Lung microvascular endothelial cell (primary cell): Measurements from ENCODE around the gene STAT5A. TPM values are rescaled to one million over a fixed set of nuclear protein-coding genes. Genes with fewer than 3 reads are reported as not detected.
"Not testable (repeated sequence)": the region's sequence is repeated elsewhere in the genome, so short reads cannot be mapped to it uniquely, and the experiment has no call there.

Experiments
- DNase-seq, 2 donors: peaks; one replicate each; pipeline versions ENCODE4 v3.0.0 to v3.0.0-alpha.2; 2010; ENCODE audit warnings: low read depth in 2 of 2
- total RNA-seq: library from RNA; depleted of rRNA; stranded (reverse); fragments of >200 nt; gene quantifications from 2 replicates; pipeline ENCODE4 v1.2.1, GENCODE V29; 2014

STAT5A gene
- total RNA-seq, 1 donor from 2014 or later = 44.2 TPM

DNA sequence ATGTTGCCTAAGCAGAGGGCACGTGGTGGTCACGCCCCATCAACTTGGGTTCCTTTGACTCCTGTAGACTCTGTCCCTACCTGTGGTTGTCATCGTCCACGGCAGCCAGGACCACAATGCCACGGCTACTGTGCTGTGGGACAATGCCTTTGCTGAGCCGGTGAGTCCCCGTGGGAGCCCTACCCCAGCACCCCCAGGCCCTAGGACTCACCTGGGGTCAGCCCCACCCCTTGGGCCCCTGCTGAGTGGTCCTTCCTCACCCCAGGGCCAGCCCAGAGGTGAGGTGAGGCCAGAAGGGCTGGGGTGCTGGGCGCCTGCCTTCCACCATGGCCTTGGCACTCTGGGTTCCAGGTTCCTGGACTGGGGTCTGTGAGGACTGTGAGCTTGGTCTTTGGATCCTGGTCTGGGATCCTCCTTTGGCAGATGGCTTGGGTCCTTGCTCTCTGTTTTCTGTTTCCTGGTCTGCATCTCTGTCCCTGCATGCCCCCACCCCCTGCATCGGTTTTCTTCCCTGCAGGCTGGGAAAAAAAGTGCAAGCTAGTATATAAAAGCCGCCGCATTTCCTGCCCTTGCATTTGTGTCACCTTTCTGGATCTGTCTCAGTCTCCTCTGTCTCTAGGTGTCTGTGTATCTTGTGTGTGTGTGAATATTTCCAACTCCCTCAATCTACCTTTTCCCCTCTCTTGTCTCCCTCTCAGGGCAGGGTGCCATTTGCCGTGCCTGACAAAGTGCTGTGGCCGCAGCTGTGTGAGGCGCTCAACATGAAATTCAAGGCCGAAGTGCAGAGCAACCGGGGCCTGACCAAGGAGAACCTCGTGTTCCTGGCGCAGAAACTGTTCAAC is 17.5 kb downstream of the STAT5A start:
- no peak for DNase-seq

DNA sequence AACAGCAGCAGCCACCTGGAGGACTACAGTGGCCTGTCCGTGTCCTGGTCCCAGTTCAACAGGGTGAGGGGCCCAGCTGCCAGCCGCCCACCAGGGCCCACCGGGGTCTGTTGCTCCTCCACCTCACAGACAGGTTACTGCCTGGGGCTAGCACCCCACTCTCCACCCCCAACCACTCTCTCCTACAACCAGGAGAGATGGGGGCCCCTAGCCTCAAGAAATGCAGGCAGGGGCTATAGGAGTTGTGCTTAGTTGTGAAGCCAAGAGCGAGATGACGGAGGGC is 18.0 kb downstream of the STAT5A start:
- no peak for DNase-seq

DNA sequence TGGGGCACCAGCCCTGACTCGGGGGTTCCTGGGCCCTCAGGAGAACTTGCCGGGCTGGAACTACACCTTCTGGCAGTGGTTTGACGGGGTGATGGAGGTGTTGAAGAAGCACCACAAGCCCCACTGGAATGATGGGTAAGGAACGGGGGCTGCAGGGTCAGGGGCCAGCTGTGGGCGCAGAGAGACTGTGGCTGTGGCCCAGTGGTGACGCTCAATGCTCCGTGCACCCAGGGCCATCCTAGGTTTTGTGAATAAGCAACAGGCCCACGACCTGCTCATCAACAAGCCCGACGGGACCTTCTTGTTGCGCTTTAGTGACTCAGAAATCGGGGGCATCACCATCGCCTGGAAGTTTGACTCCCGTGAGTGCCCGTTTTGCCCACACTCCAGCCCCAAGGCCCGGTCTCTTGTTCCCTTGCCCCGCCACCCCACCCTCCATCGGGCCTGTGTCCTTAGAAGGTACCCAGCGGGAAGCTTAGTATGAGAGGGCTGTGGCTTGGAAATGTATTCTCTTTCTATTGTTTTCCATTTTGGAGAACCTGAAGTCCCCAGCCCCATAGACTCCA is 19.1 kb downstream of the STAT5A start:
- DNase-seq = no peak

DNA sequence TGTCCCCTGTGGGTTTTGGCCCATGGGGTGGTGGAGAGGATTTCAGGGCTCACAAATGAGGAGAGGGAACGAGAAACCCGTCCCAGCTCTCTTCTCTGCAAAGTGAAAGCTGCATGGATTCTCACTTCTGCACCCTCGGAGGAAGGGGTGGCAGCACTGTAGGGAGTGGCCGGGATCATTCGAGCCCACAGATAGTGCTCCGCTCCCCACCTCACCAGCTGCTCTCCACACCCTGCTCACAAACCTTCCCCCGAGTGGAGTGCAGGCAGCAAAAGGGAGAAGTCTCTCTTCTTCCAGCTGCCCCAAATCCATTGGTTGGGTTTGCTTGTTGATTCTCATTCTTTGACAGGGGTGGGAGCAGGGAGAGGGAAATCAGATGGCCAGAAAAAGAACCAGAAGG is 20.1 kb downstream of the STAT5A start:
- no peak for DNase-seq

DNA sequence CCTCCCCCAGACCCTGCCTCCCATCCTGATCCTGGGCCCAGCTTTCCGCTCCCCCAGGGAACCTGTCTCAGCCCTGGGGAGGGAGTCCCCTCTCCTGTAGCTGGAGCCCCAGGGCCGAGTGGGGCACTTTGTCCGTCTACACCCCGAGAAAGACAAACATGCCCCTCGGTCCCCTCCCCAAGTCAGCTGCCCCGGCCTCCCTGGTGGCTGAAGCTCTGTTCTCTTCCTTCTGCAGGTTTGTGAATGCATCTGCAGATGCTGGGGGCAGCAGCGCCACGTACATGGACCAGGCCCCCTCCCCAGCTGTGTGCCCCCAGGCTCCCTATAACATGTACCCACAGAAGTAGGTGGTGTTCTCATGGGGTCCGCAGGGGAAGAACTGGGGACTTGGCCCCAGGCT is 20.8 kb downstream of the STAT5A start:
- DNase-seq = no peak

DNA sequence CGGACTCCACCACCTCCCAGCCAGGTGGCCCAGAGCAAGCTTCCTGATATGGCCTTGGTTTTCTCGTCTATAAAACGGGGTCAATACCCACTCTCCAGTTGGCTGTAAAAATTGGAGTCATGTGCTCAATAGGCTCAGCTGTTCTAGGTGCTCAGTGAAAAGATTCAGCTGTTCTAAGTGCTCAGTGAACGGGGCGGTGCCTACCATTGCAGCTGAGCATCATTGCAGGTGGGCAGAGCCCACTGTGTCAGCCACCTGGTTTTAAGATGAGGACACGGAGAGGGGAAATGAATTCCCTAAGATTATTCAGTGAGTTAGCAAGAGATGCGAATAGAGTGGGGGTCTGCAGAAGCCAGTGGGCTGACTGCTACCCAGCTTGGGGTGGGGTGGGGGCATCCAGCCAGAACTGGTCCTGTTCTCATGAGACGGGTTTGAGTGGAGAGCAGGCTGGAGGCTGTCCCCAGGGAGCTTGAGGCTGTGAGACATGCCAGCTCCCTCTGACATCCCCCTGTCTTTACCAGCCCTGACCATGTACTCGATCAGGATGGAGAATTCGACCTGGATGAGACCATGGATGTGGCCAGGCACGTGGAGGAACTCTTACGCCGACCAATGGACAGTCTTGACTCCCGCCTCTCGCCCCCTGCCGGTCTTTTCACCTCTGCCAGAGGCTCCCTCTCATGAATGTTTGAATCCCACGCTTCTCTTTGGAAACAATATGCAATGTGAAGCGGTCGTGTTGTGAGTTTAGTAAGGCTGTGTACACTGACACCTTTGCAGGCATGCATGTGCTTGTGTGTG is 21.9 kb downstream of the STAT5A start:
- DNase-seq = no peak

DNA sequence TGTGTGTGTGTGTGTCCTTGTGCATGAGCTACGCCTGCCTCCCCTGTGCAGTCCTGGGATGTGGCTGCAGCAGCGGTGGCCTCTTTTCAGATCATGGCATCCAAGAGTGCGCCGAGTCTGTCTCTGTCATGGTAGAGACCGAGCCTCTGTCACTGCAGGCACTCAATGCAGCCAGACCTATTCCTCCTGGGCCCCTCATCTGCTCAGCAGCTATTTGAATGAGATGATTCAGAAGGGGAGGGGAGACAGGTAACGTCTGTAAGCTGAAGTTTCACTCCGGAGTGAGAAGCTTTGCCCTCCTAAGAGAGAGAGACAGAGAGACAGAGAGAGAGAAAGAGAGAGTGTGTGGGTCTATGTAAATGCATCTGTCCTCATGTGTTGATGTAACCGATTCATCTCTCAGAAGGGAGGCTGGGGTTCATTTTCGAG is 22.5 kb downstream of the STAT5A start:
- no peak for DNase-seq

DNA sequence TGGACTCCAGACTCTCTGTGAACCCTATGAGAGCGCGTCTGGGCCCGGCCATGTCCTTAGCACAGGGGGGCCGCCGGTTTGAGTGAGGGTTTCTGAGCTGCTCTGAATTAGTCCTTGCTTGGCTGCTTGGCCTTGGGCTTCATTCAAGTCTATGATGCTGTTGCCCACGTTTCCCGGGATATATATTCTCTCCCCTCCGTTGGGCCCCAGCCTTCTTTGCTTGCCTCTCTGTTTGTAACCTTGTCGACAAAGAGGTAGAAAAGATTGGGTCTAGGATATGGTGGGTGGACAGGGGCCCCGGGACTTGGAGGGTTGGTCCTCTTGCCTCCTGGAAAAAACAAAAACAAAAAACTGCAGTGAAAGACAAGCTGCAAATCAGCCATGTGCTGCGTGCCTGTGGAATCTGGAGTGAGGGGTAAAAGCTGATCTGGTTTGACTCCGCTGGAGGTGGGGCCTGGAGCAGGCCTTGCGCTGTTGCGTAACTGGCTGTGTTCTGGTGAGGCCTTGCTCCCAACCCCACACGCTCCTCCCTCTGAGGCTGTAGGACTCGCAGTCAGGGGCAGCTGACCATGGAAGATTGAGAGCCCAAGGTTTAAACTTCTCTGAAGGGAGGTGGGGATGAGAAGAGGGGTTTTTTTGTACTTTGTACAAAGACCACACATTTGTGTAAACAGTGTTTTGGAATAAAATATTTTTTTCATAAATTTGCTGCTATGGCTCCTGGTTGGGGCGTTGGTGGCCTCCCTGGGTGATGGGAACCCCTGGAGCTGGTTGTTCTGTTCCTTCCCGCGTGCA is 23.1 kb downstream of the STAT5A start:
- DNase-seq = no peak

DNA sequence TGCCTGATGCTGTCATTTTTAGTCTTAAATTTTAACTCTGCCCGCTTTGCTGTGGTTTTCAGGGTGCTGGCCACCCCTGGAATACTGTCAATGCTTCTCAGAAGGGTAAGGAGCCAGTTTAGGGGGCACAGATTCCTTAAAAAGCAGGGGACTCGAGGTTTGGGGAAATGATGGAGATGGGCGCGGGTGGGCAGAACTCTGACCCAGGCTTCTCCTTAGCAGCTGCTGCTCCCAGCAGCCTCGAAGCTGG is 23.7 kb downstream of the STAT5A start:
- no peak for DNase-seq

DNA sequence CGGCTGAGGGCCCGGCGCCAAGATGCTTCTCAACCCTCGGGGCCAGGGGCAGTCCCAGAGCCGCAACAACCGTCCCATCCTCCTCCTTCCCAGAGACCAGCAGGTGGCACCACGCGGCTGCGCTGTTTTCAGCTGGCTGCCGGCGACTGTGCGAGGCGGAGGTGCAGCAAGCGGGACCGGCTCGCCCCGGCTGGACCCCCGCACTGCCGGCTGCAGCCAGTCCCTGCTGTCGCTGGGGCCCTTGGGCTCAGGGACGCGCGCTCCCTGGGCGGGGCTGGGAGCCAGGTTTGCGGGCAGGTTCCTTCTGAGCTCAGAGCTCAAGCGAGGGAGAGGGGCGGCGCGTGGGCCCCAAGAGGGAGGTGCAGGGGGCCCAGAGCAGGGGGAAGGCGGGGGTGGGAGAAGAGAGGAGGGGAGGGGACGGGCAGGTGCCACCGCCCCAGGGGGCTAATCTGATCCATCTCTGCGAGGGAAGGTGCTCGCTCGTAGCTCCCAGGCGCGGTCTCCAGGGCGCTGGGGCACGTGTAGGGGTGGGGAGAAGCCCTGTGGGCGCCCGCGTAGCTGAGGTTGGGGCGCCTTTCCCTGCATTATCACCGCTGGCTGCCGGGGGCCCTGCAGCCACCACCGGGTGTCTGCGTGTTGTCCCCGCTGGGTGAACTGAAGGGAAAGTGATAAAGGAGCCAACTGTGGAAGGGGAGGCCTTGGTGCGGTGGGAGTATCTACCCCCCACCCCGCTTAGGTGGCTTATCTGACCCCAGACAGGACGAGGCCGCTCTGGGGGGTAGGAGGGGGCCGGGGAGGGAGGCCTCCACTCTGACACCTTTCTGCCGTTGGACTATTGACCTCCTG is 24.2 kb downstream of the STAT5A start:
- DNase-seq = peak; percentile 81

DNA sequence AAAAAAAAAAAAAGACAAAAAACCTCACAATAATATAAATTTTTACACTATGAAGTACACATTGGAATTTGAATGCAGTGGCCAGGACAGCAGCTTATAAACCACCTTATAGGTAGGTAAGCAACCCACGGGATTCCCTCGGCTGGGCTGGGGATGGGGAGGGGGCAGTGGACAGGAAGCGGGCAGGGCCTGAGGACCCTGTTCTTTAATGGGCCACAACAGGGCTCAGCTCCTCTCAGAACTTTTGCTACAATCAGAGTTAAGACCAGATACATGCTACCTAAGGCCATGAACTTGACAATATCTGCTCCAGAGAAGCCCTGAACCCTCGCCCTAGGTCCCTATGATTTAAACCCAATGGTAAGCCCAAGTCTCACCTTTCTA is 25.1 kb downstream of the STAT5A start:
- DNase-seq = no peak

DNA sequence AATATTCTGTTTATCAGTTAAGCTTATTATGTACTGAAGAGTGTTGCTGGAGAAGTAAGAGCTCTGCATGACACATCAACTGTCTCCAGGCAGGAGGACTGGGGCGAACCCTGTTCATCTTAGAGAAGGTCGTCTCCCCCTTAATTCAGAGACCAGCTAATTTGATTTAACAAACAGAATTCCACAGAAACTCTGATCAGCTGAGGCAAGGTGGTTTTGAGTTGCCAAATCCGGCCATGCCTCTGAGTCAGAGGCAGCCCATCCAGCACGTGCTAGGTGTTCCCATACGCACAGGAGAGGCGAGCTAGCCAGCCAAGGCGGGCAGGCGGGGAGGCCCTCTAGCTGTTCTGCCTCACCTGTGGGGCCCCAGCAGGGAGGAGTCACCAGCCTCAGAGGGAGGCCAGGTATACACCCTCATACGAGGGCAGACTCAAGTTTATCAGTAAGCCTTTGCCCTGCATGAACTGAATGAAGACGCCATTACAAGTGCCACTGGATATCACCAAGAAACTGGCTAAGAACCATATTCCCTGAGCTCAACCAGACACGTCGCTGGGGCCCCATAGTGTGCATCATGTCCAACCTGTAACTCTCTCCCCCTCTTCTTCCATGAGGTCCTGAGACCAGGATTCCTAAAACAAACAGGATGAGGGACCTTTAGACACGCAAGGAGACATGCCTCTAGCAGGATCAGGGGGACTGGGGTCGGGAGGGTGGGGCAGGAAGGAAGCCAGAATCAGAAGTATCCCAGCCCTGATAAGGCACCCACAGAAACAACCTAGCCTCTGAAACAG is 25.7 kb downstream of the STAT5A start:
- peak in 1 of 2 donors; percentile 13 for DNase-seq

DNA sequence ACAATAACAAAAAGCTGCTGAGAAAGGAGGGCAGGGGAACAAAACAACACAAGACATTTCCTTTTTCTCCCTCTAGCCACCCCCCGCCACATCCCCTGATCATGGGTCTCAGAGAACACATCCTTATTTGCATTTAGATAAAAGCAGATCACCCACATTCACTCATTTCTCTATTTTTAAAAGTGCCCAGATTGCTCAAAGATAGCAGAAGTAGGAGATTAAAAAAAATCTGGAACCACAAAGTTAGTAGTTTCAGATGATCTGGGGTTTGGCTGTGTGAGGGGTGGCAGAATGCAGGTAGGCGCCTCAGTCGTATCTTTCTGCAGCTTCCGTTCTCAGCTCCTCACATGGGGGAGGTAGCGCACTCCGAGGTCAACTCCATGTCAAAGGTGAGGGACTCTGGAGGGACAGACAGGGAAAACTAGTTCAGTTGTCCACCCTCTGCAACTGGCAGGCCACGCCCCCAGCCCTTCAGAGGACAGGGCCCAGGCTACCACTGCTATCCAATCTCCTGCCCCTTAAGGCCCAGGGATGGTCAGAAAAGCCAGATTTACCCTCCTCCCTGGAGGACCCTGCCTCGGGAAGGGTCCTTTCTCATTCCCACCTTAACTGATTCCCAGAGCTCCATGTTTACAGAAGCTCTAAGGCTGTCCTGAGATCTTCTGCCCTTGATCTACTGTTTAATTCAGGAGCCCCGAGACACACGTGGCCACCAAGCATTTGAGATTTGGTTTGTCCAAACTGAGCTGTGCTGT is 27.3 kb downstream of the STAT5A start:
- no peak for DNase-seq

DNA sequence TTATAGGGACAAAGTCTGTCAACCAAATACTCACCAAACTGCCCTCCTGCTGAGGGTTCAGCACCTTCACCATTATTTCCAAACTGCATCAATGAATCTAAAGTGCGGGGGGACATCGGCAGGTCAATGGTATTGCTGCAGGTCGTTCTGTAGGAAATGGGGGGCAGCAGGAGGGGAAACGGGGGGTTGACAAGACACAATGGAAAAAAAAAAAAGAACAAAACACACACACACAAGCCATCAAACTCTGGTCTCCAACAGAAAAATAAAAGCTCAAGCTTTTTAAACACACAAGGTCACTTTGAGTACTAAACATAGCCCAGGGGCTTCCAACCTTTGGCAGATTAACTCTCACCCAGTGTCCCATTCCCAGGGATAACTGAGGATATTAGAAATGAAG is 28.5 kb downstream of the STAT5A start:
- DNase-seq = no peak

DNA sequence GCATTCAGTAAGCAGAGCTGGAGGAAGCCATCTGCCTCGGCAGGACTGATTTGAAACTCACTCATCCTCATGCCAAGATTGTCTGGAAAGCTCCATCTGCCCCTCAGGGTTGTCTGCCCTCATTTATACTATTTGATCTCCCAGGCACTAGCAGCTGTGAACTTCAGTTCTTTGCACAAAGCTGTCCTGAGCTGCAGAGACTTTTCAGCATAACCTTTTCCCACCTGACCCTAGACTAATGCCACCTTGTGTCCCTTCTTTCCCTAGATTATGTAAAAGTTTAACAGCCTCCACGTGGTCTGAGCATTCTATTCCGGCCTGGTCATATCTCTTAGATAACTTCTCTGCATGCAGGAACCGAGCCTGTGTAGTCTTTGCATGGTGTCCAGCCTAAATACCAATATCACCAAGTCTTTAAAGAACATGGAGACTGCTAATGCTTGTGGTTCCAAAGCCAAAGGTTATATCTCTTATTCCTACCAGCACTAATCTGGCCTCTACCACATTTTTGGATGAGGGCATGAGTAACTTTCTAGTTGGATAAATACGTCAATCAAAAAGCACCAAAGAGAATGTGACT is 29.1 kb downstream of the STAT5A start:
- no peak for DNase-seq

DNA sequence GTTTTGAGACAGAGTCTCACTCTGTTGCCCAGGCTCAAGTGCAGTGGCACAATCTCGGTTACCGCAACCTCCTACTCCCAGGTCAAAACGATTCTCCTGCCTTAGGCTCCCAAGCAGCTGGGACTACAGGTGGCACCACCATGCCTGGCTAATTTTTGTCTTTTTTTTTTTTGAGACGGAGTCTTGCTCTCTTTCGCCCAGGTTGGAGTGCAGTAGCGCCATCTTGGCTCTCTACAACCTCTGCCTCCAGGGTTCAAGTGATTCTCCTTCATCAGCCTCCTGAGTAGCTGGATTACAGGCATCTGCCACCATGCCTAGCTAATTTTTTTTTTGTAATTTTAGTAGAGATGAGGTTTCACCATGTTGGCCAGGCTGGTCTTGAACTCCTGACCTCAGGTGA is 29.7 kb downstream of the STAT5A start:
- DNase-seq = not testable (repeated sequence)

DNA sequence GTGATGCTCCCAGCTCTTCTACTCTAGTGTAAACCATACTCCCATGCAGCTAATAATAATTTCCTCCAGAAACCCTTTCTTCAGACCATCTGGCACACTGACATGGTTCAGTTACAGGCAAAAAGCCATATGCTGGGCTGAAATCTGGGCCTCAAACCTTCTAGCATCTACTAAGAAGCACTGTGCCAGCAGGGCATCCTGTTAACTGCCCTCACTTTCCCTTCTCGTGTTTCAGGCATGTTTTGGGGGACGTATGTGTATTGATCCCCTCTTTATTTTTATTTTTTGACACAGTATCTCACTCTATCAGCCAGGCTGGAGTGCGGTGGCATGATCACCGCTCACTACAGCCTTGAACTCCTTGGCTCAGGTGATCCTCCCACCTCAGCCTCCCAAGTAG is 33.3 kb downstream of the STAT5A start:
- no peak for DNase-seq

DNA sequence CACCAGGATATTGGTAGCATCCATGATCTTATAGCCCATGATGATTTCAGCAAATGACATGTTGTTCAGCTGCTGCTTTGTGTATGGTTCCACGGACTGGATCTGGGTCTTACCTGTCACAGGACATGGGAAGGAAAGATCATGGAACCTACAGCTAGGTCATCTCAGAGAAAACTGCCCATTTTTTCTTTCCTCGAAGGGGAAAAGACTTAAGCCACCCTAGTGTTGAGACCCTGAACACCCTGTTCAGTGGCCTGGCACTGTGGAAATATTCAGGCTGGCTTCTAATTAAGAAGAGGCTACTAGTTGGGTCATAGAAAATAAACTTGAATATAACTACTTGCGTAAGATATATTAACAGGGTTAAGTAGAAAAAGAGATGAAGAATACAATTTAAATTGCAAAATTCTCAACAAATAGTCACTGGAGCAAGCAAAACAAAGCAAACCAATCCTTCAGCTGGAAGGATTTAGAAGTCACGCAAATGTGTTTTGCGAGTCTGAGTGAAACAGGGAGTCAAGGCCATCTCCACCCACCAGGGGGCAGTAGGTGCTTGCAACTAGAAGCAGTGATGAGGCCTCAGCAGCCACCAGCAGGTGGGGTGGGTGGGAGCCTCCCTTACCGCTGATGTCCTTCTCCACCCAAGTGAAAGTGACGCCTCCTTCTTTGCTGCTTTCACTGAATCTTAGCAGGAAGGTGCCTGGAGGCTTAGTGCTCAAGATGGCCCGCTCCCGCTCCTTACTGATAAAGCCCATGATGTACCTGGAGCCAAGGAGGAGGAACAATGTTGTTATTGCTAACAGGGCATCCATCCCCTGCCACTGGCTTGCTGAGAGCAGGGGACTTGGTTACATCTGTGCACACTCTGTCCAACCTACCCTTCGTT is 34.3 kb downstream of the STAT5A start:
- DNase-seq = peak; percentile 95 to 96
